ENCODE measurements around the gene FER.
A peak's percentile ranks its signal among the peaks of the same experiment; 100 is the strongest.
"Not testable (repeated sequence)": the region's sequence is repeated elsewhere in the genome, so short reads cannot be mapped to it uniquely, and the experiment has no call there.

FER gene

DNA sequence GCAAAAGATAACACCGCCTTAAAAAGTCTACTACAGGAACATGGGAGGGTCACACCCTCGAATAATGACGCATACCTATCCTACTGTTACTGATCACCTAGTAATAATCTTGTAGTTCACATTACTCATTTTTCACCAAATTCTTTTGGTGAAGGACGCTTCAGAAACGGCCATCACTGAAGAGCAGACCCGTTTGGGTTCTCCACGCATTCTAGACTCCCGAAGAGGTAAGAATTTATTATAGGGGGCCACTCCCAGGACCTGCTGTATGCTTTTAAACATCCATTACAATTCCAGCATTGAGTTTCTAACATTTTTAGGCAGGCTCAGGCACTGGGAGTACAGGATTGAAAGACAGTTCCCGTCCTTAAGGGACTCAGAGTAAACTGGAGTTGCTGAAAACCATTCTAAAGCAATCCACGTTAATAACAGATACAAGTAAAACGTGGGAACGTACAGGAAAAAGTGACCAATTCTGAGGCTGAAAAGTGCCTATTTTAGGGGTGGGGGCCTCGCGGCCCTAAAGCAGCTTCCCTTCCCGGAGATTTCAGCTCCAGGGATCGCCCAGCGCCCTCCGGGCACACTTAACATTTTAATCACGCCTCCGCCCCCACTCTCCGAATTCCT is at the start of gene FER:
TSS of gene FER (plus strand) at position 124 of the 627 bp plus-strand sequence. CDS start 50,286 bp downstream, outside the sequence.
- peak in 1 of 2 donors; percentile 29 for DNase-seq (ENCODE audit: low read depth in 2 of 2)

DNA sequence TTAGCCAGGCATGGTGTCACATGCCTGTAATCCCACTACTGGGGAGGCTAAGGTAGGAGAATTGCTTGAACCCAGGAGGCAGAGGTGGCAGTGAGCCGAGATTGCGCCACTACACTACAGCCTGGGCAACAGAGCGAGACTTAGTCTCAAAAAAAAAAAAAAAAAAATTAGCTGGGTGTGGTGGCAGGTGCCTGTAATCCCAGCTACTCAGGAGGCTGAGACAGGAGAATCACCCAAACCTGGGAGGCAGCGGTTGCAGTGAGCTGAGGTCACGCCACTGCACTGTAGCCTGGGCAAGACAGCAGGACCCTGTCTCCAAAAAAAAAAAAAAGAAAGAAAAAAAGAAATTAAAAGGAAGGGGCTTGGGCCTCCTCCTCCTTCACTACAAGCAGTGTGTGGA is 47.3 kb upstream of the FER start:
- not testable (repeated sequence) for DNase-seq (ENCODE audit: low read depth in 2 of 2)

DNA sequence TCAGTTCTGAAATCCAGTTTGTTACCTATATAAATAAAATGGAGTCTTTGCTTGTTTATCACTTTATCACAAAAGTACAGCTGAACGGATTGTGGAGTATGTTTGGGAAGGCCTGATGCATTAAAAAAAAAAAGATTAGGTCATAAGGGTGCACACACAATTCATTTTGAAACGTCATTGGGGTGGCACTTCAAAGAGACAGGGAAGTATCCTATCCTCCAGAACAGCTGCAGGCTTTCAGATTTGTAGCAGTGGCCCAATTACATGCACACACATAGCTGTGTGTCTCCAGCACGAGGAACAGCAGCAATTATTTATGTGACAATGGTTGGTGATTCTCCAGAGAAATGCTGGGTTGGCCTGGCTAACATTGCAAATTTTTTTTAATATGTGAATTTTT is 46.8 kb upstream of the FER start:
- DNase-seq (ENCODE audit: low read depth in 2 of 2) = no peak

GRCh38 chr5:108702546-108702945 is 45.2 kb upstream of the FER start:
- no peak for DNase-seq (ENCODE audit: low read depth in 2 of 2)

- DNase-seq (ENCODE audit: low read depth in 2 of 2) = no peak
Observed at GRCh38 chr5:108703313-108703712, 44.4 kb upstream of the FER start.

DNA sequence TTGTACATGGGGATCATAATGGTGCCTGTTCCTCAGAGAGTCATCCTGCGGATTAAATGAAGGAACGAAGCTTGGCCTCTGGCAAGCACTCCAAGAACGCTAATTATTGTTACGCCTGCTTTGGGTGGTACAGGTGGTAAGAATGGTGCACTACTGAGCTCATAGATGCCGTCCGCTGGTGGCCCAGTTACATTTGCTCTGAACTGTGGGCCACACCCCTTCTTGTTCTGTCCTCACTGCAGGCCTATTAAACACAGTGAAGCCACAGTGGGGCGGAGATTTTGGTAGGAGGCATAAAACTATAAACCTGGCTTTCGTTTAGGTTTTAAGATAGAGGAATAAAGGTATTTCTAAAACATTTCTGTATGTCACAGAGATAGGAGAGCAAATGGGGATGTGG is 40.6 kb upstream of the FER start:
- DNase-seq (ENCODE audit: low read depth in 2 of 2) = no peak

DNA sequence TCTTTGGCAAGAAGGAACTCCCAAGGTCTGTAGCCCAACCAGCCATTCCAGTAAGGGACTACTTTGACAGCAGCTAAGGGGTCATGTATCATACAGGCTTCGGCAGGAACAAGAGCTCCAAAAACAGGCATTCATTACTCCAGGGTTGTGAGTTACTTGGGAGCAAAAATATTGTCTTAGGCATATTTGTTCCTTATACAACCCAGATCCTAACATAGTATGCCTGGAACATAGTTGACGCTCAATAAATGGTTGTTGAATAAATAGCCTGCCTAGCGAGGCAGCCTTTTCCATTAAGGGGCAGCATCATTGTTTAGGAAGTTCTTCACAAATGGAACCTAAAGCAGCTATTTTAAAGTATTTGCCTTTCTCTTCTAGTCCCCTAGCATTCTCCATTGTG is 35.8 kb upstream of the FER start:
- DNase-seq (ENCODE audit: low read depth in 2 of 2) = no peak

- no peak for DNase-seq (ENCODE audit: low read depth in 2 of 2)
Observed at GRCh38 chr5:108715408-108715807, 32.3 kb upstream of the FER start.

DNA sequence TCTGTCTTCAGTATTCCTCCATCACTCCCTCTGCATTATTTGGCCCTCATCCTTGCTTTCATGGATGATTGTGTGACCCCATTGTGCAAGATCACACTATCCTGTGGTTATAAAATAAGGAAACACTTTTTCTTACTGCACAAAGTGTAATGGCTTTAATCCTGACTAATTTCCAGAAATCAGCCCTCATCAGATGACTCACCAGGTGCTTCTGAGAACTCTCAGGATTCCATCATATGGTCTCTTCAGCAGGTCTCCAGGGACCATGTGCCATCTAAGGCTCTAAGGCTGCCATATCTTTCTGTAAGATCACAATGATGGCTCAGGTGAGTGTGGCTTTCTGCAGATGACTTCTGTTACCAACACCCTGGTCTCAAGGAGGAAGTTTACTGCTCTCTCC is 27.3 kb upstream of the FER start:
- DNase-seq (ENCODE audit: low read depth in 2 of 2) = no peak

- no peak for DNase-seq (ENCODE audit: low read depth in 2 of 2)
Observed at GRCh38 chr5:108726446-108727235, 21.1 kb upstream of the FER start.

DNA sequence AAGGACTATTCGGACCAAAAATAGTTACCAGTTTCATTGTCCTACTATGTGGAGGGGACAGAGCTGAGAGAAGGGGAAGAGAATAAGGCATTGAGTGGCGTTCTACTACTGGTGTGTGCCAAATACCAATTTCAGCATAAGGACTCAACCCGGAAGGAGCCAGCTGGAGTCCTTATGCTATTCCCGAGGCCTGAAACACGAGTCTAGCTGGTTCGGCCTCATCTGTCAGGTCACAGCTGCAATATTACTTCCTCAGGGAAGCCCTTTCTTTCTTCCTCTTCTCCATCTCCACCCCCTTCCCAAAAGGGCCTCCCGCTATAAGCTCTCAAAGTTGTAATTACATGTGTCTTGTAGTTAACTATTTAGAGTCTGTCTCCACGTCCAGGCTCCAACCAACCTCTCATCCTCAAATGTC is 20.5 kb upstream of the FER start:
- DNase-seq (ENCODE audit: low read depth in 2 of 2) = no peak

DNA sequence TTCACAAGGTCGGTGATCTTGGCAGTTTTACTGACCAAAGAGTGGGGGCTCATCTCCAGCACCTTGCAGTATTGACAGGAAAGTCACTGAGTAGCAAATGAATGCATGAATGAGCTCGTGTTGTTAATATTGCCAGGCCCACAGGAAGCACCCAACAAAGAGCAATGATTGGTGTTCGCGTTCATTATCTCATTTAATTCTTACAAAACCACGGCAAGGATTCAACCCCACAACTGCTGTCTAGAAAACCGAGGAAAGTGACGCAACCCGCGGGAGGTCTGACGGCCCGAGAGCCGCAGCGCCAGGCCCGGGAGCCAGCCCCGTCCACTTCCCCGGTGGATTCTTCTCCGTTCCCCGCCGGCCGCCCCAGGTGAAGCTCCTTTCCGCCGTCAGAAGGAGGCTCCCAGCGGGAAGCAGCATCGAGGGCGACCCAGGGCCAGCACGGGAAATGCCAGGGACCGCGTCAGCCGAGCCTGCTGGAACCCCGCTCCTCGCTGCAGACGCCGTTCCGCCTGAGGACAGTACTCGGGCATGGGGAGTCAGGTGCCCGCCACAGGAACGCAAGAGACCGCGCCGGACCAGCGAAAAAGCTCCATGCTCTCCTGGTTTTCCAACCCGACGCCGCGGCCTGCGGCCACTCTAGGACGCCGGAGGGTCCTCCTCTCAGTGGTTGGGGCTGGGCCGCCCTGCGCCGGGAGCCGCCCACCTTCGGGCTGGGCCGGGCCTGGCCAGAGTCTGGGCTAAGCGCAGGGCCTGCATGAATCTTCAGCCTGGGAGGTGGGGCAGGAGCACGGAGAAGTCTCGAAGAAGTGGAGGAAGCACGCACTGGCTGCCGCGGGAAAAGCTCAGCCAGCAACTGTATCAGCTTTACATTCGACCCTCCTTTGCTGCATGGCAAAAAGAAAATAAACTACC is 19.8 kb upstream of the FER start:
- no peak for DNase-seq (ENCODE audit: low read depth in 2 of 2)

DNA sequence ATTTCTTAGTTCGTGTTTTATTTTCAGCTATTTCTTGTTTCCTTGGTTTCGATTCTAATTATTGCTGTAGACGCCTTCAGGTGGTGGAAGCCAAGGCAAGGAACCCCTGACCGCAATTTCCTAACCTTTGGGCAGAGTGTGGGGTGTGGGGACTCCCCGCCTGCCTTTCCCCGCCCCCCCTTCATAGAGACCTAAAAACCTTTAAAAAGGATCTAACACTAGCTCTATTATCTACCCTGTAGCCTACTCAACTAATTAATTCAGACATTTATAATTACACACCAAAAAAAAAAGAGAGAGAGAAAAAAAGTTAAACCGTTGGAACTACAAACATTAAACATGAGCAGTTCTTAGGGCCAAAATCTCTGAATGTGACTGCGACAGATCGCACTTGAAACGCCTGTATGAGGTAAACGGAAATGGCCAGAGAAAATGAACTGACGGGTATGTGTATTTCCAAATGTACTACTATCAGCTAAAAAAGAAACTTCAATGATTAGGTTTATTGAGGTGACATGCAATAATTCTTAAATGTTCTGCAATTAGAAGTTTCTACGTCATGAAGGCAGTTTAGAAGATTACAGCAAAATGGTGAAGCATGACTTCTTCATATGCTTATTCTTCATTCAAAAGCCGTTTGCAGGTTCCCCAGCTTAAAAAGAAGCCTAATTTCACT is 19.0 kb upstream of the FER start:
- peak; percentile 17 to 37 for DNase-seq (ENCODE audit: low read depth in 2 of 2)

- no peak for DNase-seq (ENCODE audit: low read depth in 2 of 2)
Observed at GRCh38 chr5:108729242-108729615, 18.5 kb upstream of the FER start.

GRCh38 chr5:108730617-108731340 is 16.9 kb upstream of the FER start:
- DNase-seq (ENCODE audit: low read depth in 2 of 2) = no peak

- DNase-seq (ENCODE audit: low read depth in 2 of 2) = no peak
Observed at GRCh38 chr5:108735790-108736189, 11.9 kb upstream of the FER start.

- DNase-seq (ENCODE audit: low read depth in 2 of 2) = no peak
Observed at GRCh38 chr5:108736855-108737254, 10.8 kb upstream of the FER start.

- DNase-seq (ENCODE audit: low read depth in 2 of 2) = no peak
Observed at GRCh38 chr5:108739376-108739775, 8.3 kb upstream of the FER start.

- no peak for DNase-seq (ENCODE audit: low read depth in 2 of 2)
Observed at GRCh38 chr5:108739906-108740305, 7.8 kb upstream of the FER start.

DNA sequence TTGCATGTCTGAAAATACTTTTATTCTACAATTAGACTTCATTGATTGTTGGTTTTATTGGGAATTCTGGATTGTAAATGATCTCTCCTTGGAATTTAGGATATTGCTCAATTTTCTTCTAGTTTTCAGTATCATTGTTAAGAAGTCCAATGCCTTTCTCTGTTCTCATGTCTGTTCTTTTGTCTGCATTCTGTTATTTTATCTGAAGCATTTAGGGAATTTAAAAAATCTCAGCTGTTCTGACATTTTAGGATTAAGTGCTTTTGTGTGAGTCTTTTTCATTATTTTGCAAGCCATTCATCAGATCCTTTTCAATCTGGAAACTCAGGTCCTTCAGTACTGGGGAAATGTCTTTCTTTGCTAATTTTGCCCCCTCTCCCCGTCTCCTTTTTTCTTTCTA is 4.4 kb upstream of the FER start:
- DNase-seq (ENCODE audit: low read depth in 2 of 2) = no peak

GRCh38 chr5:108743846-108744245 is 3.9 kb upstream of the FER start:
- no peak for DNase-seq (ENCODE audit: low read depth in 2 of 2)

Measured in activated CD4-positive, alpha-beta T cell treated with anti-CD3 and anti-CD28 coated beads for 24 hours (primary cell).